ENCODE measurements around the gene TMX4. TPM values are rescaled to one million over a fixed set of nuclear protein-coding genes. Genes with fewer than 3 reads are reported as not detected.

TMX4 gene
- polyA plus RNA-seq, 1 experiment = 11.3 TPM

DNA sequence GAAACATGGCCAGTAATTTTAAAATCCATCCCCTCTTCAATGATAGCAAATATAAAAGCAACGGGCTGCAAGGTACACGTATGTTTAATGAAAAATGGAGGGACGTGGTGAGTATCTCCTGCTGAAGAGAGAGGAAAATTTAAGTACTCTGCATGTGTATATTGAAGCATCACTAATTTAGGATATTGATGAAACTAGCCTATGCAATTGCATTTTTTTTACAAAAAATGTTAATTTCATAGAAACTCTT is 362 bp upstream of the TMX4 start:
- POLR2A ChIA-PET = no interaction called here
- CTCF ChIA-PET = interaction anchor here (1.1 kb wide), 1 partner anchor 83 kb away, joined by 3 read pairs; no protein-coding TSS in a partner anchor
- TF ChIP-seq, protein P1, sequence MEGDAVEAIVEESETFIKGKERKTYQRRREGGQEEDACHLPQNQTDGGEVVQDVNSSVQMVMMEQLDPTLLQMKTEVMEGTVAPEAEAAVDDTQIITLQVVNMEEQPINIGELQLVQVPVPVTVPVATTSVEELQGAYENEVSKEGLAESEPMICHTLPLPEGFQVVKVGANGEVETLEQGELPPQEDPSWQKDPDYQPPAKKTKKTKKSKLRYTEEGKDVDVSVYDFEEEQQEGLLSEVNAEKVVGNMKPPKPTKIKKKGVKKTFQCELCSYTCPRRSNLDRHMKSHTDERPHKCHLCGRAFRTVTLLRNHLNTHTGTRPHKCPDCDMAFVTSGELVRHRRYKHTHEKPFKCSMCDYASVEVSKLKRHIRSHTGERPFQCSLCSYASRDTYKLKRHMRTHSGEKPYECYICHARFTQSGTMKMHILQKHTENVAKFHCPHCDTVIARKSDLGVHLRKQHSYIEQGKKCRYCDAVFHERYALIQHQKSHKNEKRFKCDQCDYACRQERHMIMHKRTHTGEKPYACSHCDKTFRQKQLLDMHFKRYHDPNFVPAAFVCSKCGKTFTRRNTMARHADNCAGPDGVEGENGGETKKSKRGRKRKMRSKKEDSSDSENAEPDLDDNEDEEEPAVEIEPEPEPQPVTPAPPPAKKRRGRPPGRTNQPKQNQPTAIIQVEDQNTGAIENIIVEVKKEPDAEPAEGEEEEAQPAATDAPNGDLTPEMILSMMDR (IDR thresholded peaks at IDR 0.05; ENCODE audit: insufficient read depth, low read depth, low read length) = no peak

DNA sequence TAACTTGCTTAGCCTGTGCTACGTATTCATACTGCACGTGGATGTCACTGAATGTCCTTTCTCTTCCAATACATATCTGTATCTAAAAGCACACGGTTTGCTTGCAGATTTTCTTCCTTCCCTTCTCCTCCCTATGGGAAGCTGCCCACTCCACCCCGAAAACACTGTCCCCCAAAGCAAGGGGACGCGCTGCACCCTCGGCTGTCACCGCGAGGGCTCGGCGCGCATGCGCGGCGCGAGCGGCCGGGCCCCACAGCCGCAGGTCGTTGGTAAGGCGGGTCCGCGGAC is 659 bp downstream of the TMX4 start:
- Histone ChIP-seq H3K27me3 (ENCODE audit: control insufficient read depth, insufficient read depth, low read length) (no peaks in the 10 kb centered on the region), H3K4me3 (ENCODE audit: low read depth, low read length) (peak overlapping the region; percentile 86), H3K36me3 (ENCODE audit: control insufficient read depth, insufficient read depth, low read length) (no peaks in the 10 kb centered on the region)
- CTCF ChIA-PET = no interaction called here
- no peak for DNase-seq (ENCODE audit: low read depth)
- TF ChIP-seq, protein P1 (IDR thresholded peaks at IDR 0.05; ENCODE audit: insufficient read depth, low read depth, low read length) = 0 out of 2 replicates have a peak, but pooled peaks have one; percentile 13
- POLR2A ChIA-PET = no interaction called here

More for the DNA sequence above, 362 bp upstream of the TMX4 start:
- no peaks in the 10 kb centered on the region for H3K27me3 ChIP-seq (ENCODE audit: control insufficient read depth, insufficient read depth, low read length)
- DNase-seq (ENCODE audit: low read depth) = no peak
- H3K4me3 ChIP-seq (ENCODE audit: low read depth, low read length) = peak overlapping the region; percentile 86
- no peaks in the 10 kb centered on the region for H3K36me3 ChIP-seq (ENCODE audit: control insufficient read depth, insufficient read depth, low read length)

DNA sequence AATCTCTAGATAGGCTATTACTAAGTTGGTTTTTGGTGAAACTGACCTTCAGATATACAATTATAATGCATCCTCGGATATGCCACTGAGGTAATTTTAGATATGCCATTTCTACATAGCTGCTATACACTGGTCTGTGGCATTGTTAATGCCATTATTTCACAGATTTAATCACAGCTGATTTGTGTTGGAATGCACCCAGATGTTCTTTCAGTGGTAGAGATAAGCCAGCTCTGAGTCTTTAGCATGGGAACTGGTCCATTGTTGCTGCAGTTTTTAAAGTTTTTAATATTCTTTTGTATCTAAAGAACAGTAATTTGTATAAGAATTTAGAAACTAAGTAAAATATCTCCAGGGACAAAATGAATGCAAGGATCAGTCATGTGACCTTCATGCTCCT is 6.8 kb downstream of the TMX4 start:
- no peaks in the 10 kb centered on the region; the same call in 1 of the 2 replicates for H3K36me3 ChIP-seq (ENCODE audit: control insufficient read depth, insufficient read depth, low read length)
- no peak overlapping the region for H3K4me3 ChIP-seq (ENCODE audit: low read depth, low read length)
- no peak for DNase-seq (ENCODE audit: low read depth)
- no peaks in the 10 kb centered on the region for H3K27me3 ChIP-seq (ENCODE audit: control insufficient read depth, insufficient read depth, low read length)
- TF ChIP-seq, protein P1 (IDR thresholded peaks at IDR 0.05; ENCODE audit: insufficient read depth, low read depth, low read length) = no peak
- ChIA-PET POLR2A (interaction anchor here (0.7 kb wide), 1 partner anchor 86 kb away, joined by 3 read pairs; no protein-coding TSS in a partner anchor), CTCF (no interaction called here)

DNA sequence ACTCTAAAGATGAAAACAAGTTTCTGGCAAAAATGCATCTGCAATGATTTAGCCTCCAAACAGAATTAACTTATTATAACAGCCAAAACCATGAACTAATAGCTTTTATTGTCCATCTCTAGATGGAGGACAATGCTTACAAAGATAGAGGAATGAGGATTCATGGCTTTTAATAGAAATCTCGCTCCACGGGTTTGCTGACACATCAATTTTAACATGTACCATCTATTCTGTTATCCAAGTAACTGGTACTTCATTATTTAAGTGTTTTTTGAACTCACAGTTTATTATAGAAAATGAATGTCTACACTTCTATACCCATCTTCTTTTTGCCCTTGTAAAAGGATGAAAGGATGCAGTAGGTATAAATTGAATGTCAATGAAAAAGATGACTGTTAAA is 10.8 kb downstream of the TMX4 start:
- POLR2A ChIA-PET = no interaction called here
- no peak overlapping the region for H3K4me3 ChIP-seq (ENCODE audit: low read depth, low read length)
- TF ChIP-seq, protein P1 (IDR thresholded peaks at IDR 0.05; ENCODE audit: insufficient read depth, low read depth, low read length) = no peak
- no peaks in the 10 kb centered on the region for H3K27me3 ChIP-seq (ENCODE audit: control insufficient read depth, insufficient read depth, low read length)
- CTCF ChIA-PET = no interaction called here
- H3K36me3 ChIP-seq (ENCODE audit: control insufficient read depth, insufficient read depth, low read length) = no peaks in the 10 kb centered on the region; the same call in 1 of the 2 replicates
- DNase-seq (ENCODE audit: low read depth) = no peak

DNA sequence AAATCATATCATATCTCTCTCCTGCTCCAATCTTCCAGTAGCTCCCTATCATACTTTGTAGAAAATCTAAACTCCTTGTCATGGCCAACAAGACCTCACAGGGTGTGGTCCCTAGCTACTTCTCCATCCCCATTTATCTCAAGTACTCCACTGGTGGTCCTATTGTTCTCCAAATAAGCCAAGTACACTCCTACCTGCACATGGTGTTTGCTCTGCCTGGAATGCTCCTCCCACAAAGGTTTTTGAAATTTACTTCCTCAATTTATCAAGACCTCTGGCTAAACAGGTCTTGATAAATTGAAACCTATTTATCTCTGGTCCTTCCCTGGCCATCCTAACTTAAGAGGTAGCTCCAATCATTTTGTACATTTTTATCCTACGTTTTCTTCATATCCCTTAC is 12.1 kb downstream of the TMX4 start:
- CTCF ChIA-PET = no interaction called here
- Histone ChIP-seq H3K4me3 (ENCODE audit: low read depth, low read length) (no peak overlapping the region), H3K27me3 (ENCODE audit: control insufficient read depth, insufficient read depth, low read length) (no peaks in the 10 kb centered on the region), H3K36me3 (ENCODE audit: control insufficient read depth, insufficient read depth, low read length) (no peaks in the 10 kb centered on the region; the same call in 1 of the 2 replicates)
- POLR2A ChIA-PET = no interaction called here
- TF ChIP-seq, protein P1 (IDR thresholded peaks at IDR 0.05; ENCODE audit: insufficient read depth, low read depth, low read length) = no peak
- no peak for DNase-seq (ENCODE audit: low read depth)
